Stimulated activated CD4-positive, alpha-beta T cell treated with anti-CD3 and anti-CD28 coated beads, Interleukin-12 subunit alpha, Interleukin-12 subunit beta, amount 100 ng/mL, for 24 hours (primary cell): ENCODE results near the gene CREM.

Experiments
- DNase-seq, 2 experiments: peaks; one replicate each; pipeline ENCODE4 v3.0.0-alpha.2; 2020; ENCODE audit warnings: low read depth in 2 of 2

The CREM gene

GRCh38 chr10:35135861-35136260 is 9.2 kb downstream of the CREM start:
- DNase-seq = no peak

- no peak for DNase-seq
Measured at GRCh38 chr10:35136263-35136815, 9.7 kb downstream of the CREM start.

GRCh38 chr10:35140126-35140525 is 13.5 kb downstream of the CREM start:
- DNase-seq = no peak

- no peak for DNase-seq
Measured at GRCh38 chr10:35140727-35141126, 14.1 kb downstream of the CREM start.

- DNase-seq = no peak
Measured at GRCh38 chr10:35150308-35150707, 23.7 kb downstream of the CREM start.

- no peak for DNase-seq
Measured at GRCh38 chr10:35152992-35153391, 26.3 kb downstream of the CREM start.

GRCh38 chr10:35153716-35154115 is 27.1 kb downstream of the CREM start:
- no peak for DNase-seq

- no peak for DNase-seq
Measured at GRCh38 chr10:35160743-35161142, 34.1 kb downstream of the CREM start.

GRCh38 chr10:35161906-35162305 is 35.3 kb downstream of the CREM start:
- DNase-seq = no peak

GRCh38 chr10:35165136-35165535 is 38.5 kb downstream of the CREM start:
- no peak for DNase-seq

GRCh38 chr10:35165811-35166210 is 39.2 kb downstream of the CREM start:
- DNase-seq = no peak

GRCh38 chr10:35166607-35167006 is 40.0 kb downstream of the CREM start:
- DNase-seq = no peak

GRCh38 chr10:35167342-35167741 is 40.7 kb downstream of the CREM start:
- DNase-seq = no peak

- DNase-seq = no peak
Measured at GRCh38 chr10:35172146-35172545, 45.5 kb downstream of the CREM start.

GRCh38 chr10:35172574-35172973 is 45.9 kb downstream of the CREM start:
- DNase-seq = no peak

- no peak for DNase-seq
Measured at GRCh38 chr10:35178331-35178730, 51.7 kb downstream of the CREM start.

GRCh38 chr10:35182631-35183510 is 56.2 kb downstream of the CREM start:
- no peak for DNase-seq

- DNase-seq = no peak
Measured at GRCh38 chr10:35184527-35185171, 58.0 kb downstream of the CREM start.

- DNase-seq = no peak
Measured at GRCh38 chr10:35185260-35186034, 58.8 kb downstream of the CREM start.

- DNase-seq = no peak
Measured at GRCh38 chr10:35188954-35189353, 62.3 kb downstream of the CREM start.

- no peak for DNase-seq
Measured at GRCh38 chr10:35191523-35191922, 64.9 kb downstream of the CREM start.

- no peak for DNase-seq
Measured at GRCh38 chr10:35192645-35193249, 66.1 kb downstream of the CREM start.
